Esophagus mucosa (tissue), 1 donor: ENCODE measurements around the gene SPPL2B. TPM values are rescaled to one million over a fixed set of nuclear protein-coding genes. Genes with fewer than 3 reads are reported as not detected.
"Not testable (repeated sequence)": the region's sequence is repeated elsewhere in the genome, so short reads cannot be mapped to it uniquely, and the experiment has no call there.

Source experiments
- ATAC-seq: fragments of 200-7000 bp; cut with Tn5 transposase; one replicate; pipeline ENCODE4 v1.9.1; 2020
- total RNA-seq: library from RNA; stranded (reverse); gene quantifications from one replicate; pipeline ENCODE4 v1.2.4, GENCODE V29; 2023
- donor health status: DM: yes; HTN: yes; CAD: no.

SPPL2B gene
- total RNA-seq, 1 donor from 2014 or later, result 18.8 TPM

GRCh38 chr19:2382530-2383222 is 54.2 kb downstream of the SPPL2B start:
- ATAC-seq, result no peak

- ATAC-seq, result peak; percentile 77
Observed at GRCh38 chr19:2385053-2385721, 56.7 kb downstream of the SPPL2B start.

GRCh38 chr19:2387367-2388288 is 59.1 kb downstream of the SPPL2B start:
- ATAC-seq, result no peak

- no peak for ATAC-seq
Observed at GRCh38 chr19:2389594-2389993, 61.1 kb downstream of the SPPL2B start.

GRCh38 chr19:2391118-2391725 is 62.7 kb downstream of the SPPL2B start:
- ATAC-seq, result peak; percentile 70

- no peak for ATAC-seq
Observed at GRCh38 chr19:2392366-2392765, 63.9 kb downstream of the SPPL2B start.

- ATAC-seq, result not testable (repeated sequence)
Observed at GRCh38 chr19:2392899-2393298, 64.4 kb downstream of the SPPL2B start.

- ATAC-seq, result no peak
Observed at GRCh38 chr19:2394054-2394441, 65.6 kb downstream of the SPPL2B start.

- ATAC-seq, result no peak
Observed at GRCh38 chr19:2394442-2395292, 66.2 kb downstream of the SPPL2B start.

- not testable (repeated sequence) for ATAC-seq
Observed at GRCh38 chr19:2395293-2395829, 66.9 kb downstream of the SPPL2B start.

- ATAC-seq, result not testable (repeated sequence)
Observed at GRCh38 chr19:2397173-2397572, 68.7 kb downstream of the SPPL2B start.

GRCh38 chr19:2398735-2399305 is 70.3 kb downstream of the SPPL2B start:
- ATAC-seq, result no peak

- no peak for ATAC-seq
Observed at GRCh38 chr19:2399582-2399981, 71.1 kb downstream of the SPPL2B start.

Other genes starting within 250 kb of the SPPL2B start
- 28.1 TPM for gene MOB3A, start 232.4 kb upstream of the SPPL2B start, total RNA-seq
- gene IZUMO4, start 231.8 kb upstream of the SPPL2B start, total RNA-seq, result 4.7 TPM
- gene AP3D1, start 177.1 kb upstream of the SPPL2B start, total RNA-seq, result 84.2 TPM
- 20.8 TPM for gene DOT1L, start 164.8 kb upstream of the SPPL2B start, total RNA-seq
- gene PLEKHJ1, start 92.4 kb upstream of the SPPL2B start, total RNA-seq, result 48.9 TPM
- 45.4 TPM for gene SF3A2, start 91.9 kb upstream of the SPPL2B start, total RNA-seq
- gene AMH, start 79.4 kb upstream of the SPPL2B start, total RNA-seq, result 0.56 TPM
- gene JSRP1, start 72.3 kb upstream of the SPPL2B start, total RNA-seq, result not detected
- gene PEAK3, start 46.5 kb upstream of the SPPL2B start, total RNA-seq, result 0.08 TPM
- gene LINGO3, start 20.5 kb upstream of the SPPL2B start, total RNA-seq, result not detected
- 98.9 TPM for gene LSM7, start 98 bp upstream of the SPPL2B start, total RNA-seq
- not detected for gene TMPRSS9, start 31.6 kb downstream of the SPPL2B start, total RNA-seq
- gene TIMM13, start 98.9 kb downstream of the SPPL2B start, total RNA-seq, result 106 TPM
- 50.4 TPM for gene LMNB2, start 128.3 kb downstream of the SPPL2B start, total RNA-seq
- 26.3 TPM for gene GADD45B, start 147.4 kb downstream of the SPPL2B start, total RNA-seq